HG03378 (cell line): ENCODE measurements around the gene FADS6.

Experiments used
- ATAC-seq: cut with Tn5 transposase; IDR thresholded peaks from one replicate; pipeline ENCODE4 v1.9.1; 2021; ENCODE audit warnings: mild to moderate bottlenecking, moderate library complexity; ENCODE audit not compliant: unreplicated experiment

Gene FADS6

GRCh38 chr17:74855323-74855722, 38.1 kb downstream of the FADS6 start:
- no peak for ATAC-seq

GRCh38 chr17:74854792-74855191, 38.6 kb downstream of the FADS6 start:
- no peak for ATAC-seq

DNA sequence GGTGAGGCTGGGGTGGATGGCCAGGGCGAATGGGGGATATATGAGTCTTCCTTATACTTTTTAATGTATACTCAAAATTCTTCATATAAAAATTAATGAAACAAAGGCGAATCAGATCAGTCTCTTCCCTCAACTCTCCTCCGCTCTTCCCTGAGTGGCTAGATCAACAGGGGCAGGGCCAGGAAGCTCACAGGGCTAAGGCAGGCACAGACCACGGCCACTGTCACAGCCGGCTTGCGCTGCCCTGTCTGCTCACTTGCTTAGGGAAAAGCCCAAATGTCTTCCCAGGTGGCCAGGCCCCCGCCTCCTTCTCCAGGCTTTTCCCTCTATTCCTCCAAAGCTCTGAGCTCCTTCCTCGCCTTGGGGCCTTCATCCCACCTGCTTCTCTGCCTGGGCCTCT, 39.8 kb downstream of the FADS6 start:
- no peak for ATAC-seq

- ATAC-seq, result no peak
Measured at GRCh38 chr17:74853048-74853397, 40.4 kb downstream of the FADS6 start.

- ATAC-seq, result no peak
Measured at GRCh38 chr17:74852237-74853047, 41.0 kb downstream of the FADS6 start.

DNA sequence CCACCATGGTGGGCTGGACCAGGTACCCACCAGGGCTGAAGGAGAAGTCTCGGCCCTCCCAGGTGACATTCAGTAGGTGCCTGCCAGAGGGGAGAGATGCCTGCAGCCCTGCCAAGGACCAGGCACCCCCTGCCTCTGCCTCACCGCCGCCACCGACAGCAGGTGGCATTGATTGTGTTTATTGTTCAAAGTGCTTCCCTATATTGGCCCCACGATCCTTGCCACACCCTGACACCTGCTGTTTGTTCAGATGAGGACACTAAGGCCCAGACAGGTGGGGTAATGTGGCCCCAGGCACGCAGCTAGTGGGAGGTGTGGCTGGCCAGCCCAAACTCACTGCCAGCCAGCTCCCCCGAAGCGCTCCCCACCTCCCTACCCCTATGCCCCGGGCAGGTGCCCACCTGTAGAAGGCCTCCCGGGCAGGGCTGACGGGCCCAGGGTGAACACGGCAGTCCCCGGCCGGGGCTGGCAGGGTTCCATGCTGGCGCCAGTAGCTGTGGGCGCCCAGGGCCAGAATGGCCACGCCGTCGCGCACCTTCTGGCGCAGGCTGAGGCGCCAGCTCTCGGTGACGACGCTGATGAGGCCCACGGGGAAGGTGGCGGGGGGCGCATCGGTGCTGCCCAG, 41.7 kb downstream of the FADS6 start:
- no peak for ATAC-seq

GRCh38 chr17:74850914-74851313, 42.5 kb downstream of the FADS6 start:
- no peak for ATAC-seq

GRCh38 chr17:74850310-74850709, 43.1 kb downstream of the FADS6 start:
- ATAC-seq, result no peak

- ATAC-seq, result no peak
Measured at GRCh38 chr17:74848656-74849399, 44.6 kb downstream of the FADS6 start.

GRCh38 chr17:74846621-74847020, 46.8 kb downstream of the FADS6 start:
- ATAC-seq, result no peak

GRCh38 chr17:74843352-74843627, 50.1 kb downstream of the FADS6 start:
- no peak for ATAC-seq

- ATAC-seq, result no peak
Measured at GRCh38 chr17:74842599-74843351, 50.7 kb downstream of the FADS6 start.

GRCh38 chr17:74842146-74842598, 51.3 kb downstream of the FADS6 start:
- ATAC-seq, result no peak

GRCh38 chr17:74840989-74841666, 52.3 kb downstream of the FADS6 start:
- ATAC-seq, result no peak

DNA sequence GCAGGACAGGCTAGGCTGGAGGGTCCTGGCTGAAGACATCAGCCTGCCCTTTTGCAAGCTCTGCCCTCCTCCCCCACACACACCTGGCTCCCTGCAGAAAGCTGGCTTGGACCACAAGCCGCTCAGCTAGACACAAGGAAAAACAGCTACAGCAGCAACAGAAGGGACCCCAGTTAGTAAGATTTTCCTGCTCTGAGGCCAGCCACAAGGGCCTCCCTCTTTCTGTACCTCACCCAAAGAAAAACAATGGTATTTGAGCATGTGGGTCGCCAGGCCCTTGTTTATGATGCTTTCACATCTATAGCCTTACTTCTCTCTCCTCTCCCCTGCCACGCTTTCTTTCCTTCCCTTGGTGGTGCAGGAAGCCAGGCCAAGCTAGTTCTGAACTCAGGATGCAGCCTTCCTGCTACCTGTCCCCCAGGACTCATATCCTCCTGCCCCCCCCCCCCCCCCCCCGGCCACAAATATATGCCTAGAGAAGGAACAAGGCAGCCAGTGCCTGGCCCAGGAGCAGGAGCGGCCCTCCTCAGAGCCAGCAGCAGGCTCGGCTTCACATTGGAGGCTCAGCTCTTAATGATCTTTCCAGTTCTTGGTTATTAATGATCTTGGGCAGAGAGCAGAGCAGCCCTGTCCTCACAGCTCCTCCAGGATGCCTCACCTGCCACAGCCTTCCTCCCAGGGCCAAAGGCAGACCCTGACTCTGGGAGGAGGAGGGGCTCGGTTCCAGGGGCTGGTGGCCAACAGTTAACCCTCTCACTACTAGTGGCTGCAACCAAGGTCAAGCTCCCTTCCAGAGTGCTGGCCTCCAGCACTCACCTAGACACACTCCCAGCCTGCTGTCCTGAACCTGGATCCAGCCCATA, 53.2 kb downstream of the FADS6 start:
- no peak for ATAC-seq

DNA sequence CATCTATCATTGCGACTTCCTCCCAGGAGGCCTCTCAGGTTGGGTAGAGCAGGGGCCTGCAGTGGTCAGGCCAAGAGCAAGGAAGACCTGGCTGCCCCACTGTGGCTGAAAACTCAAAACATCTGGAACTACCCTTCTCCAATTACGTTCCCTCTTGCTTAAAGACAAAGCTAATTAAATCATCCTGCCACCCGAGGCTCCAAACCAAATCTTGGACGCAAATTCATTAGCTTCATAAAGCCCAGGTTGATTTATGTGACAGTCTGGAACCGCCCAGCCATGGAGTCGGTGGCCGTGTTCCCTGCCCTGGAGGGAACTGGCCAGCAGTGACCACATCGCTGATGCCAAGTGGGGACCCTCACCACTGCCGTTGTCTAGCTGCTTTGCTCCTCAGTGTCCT, 55.2 kb downstream of the FADS6 start:
- ATAC-seq, result no peak

DNA sequence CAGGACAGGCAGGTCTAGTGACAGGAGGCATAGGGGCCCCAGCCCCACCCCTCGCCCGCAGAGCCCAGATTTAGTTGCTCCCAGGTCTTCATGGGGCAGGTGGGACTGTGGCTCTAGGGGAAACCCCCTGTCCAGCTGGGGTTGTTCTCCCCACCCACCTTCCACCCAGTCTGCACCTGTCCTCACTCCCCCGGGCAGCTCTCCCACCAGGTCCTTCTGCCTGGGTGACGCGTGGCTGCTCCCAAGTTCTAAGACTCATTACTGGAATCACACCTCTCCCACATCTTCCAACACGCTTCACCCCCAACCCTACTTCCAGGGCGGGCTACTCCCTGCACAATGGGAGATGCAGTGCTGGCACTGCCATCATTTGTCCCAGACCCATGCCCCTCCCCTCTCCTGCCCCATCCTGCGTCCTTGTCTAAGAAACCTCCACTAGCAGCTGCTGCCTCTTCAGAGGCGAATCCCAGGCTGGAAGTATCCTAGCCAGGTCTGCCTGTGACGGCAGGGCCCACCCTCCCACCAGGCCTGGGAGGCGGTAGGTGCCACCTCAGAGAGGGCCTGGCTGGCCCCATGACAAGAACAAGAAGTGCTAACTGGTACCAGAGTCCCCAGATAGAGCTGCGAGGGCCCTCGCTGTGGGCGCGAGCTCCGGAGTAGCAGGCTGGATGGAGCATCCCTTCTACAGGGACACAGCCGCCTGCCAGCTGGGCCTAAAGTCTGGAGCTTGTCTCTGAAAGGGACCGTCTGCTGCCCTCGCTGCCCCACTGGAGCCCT, 56.6 kb downstream of the FADS6 start:
- ATAC-seq, result no peak

GRCh38 chr17:74836191-74836590, 57.2 kb downstream of the FADS6 start:
- no peak for ATAC-seq
